Endodermal cell (in vitro differentiated cells): ENCODE results near the gene ZNF280D. TPM values are rescaled to one million over a fixed set of nuclear protein-coding genes. Genes with fewer than 3 reads are reported as not detected.

Source experiments
- DNase-seq: peaks from one replicate; pipeline ENCODE4 v3.0.0-alpha.2; 2017
- H3K27ac ChIP-seq: 2 replicates; pipeline ENCODE4 v1.5.1; 2013; ENCODE audit warnings: mild to moderate bottlenecking, low read depth, low read length, moderate library complexity
- H3K27me3 ChIP-seq: 2 replicates; pipeline ENCODE4 v1.6.1; 2013; ENCODE audit warnings: mild to moderate bottlenecking, low read length, moderate library complexity; ENCODE audit not compliant: insufficient read depth, control insufficient read depth, poor library complexity, severe bottlenecking
- H3K36me3 ChIP-seq: 2 replicates; pipeline ENCODE4 v1.7.0; 2013; ENCODE audit warnings: mild to moderate bottlenecking, low read length, moderate library complexity; ENCODE audit not compliant: control insufficient read depth, insufficient read depth
- H3K4me1 ChIP-seq: one replicate; pipeline ENCODE4 v1.7.0; 2013; ENCODE audit warnings: low read length; ENCODE audit not compliant: control insufficient read depth, insufficient read depth
- H3K4me3 ChIP-seq: 2 replicates; pipeline ENCODE4 v1.5.1; 2013; ENCODE audit warnings: mild to moderate bottlenecking, low read length, moderate library complexity
- H3K9ac ChIP-seq: 2 replicates; pipeline ENCODE4 v1.6.1; 2013; ENCODE audit warnings: mild to moderate bottlenecking, low read length, moderate library complexity; ENCODE audit not compliant: poor library complexity, severe bottlenecking; ENCODE audit errors: extremely low read depth
- H3K9me3 ChIP-seq: 2 replicates; pipeline ENCODE4 v1.6.1; 2013; ENCODE audit warnings: mild to moderate bottlenecking, low read length, moderate library complexity; ENCODE audit not compliant: control insufficient read depth
- H3K27ac Mint-ChIP-seq: 2 replicates; pipeline ENCODE4 v1.8.0; 2020; ENCODE audit warnings: mixed read lengths
- H3K27me3 Mint-ChIP-seq: 2 replicates; pipeline ENCODE4 v1.8.0; 2021; ENCODE audit warnings: mild to moderate bottlenecking, mixed read lengths; ENCODE audit not compliant: insufficient read depth
- H3K36me3 Mint-ChIP-seq: 2 replicates; pipeline ENCODE4 v1.8.0; 2020; ENCODE audit warnings: low read depth, mixed read lengths
- H3K4me1 Mint-ChIP-seq: 2 replicates; pipeline ENCODE4 v1.8.0; 2020; ENCODE audit warnings: mixed read lengths
- H3K4me3 Mint-ChIP-seq: 2 replicates; pipeline ENCODE4 v1.8.0; 2020; ENCODE audit warnings: mild to moderate bottlenecking, moderate library complexity, mixed read lengths
- H3K9me3 Mint-ChIP-seq: 2 replicates; pipeline ENCODE4 v1.8.0; 2020; ENCODE audit warnings: mild to moderate bottlenecking, mixed read lengths
- CTCF ChIP-seq: fragments of 200-600 bp; sonication (generic); conservative IDR thresholded peaks from 2 replicates; pipeline ENCODE4 v1.5.0; 2021; ENCODE audit warnings: antibody characterized with exemption, mild to moderate bottlenecking
- WGBS, 2 experiments: methylation state at CpG; one replicate each; pipeline versions ENCODE4 v1.1.5 to v1.1.7; 2013; ENCODE audit warnings: missing lambda C conversion rate in 2 of 2, mixed read lengths in 1 of 2; ENCODE audit not compliant: insufficient coverage in 1 of 2, insufficient read length in 1 of 2; 5-methylcytosine and 5-hydroxymethylcytosine counted together
- total RNA-seq, 2 donors: library from RNA; stranded (reverse); fragmentation: NEBNext Ultra II Directional in 1 of 2; extraction: Animal tissue kit (Norgen Biotek cat#: 25700) in 1 of 2; gene quantifications; 2 replicates in 1 of 2; 3 replicates in 1 of 2; pipeline ENCODE4 v1.2.1, GENCODE V29; 2021

Gene ZNF280D
- total RNA-seq, 2 donors from 2014 or later = 22.0 to 35.1 TPM

GRCh38 chr15:56776839-56777238, 43.5 kb upstream of the ZNF280D start:
- H3K4me1 Mint-ChIP-seq = peaks cover 8% of the 10 kb centered on the region
- H3K27ac Mint-ChIP-seq = no peak overlapping the region
- no peaks in the 10 kb centered on the region for H3K27me3 ChIP-seq

GRCh38 chr15:56775641-56776040, 42.3 kb upstream of the ZNF280D start:
- peaks cover 16% of the 10 kb centered on the region for H3K27me3 Mint-ChIP-seq
- Histone ChIP-seq H3K4me3 (no peak overlapping the region), H3K9ac (no peak overlapping the region), H3K4me1 (no peaks in the 10 kb centered on the region), H3K27ac (no peak overlapping the region), H3K36me3 (no peaks in the 10 kb centered on the region), H3K9me3 (no peaks in the 10 kb centered on the region), H3K27me3 (no peaks in the 10 kb centered on the region)
- peaks cover 8% of the 10 kb centered on the region for H3K4me1 Mint-ChIP-seq
- H3K27ac Mint-ChIP-seq = no peak overlapping the region
- no peak overlapping the region for H3K4me3 Mint-ChIP-seq
- DNase-seq = no peak
- H3K9me3 Mint-ChIP-seq = peaks cover 14% of the 10 kb centered on the region
- no peak for TF ChIP-seq CTCF
- H3K36me3 Mint-ChIP-seq = no peaks in the 10 kb centered on the region
- WGBS, 2 experiments = 83 to 92% methylated on average over 1 of the region's 1 CpG

More at GRCh38 chr15:56776839-56777238, 43.5 kb upstream of the ZNF280D start:
- Mint-ChIP-seq H3K27me3 (peaks cover 13% of the 10 kb centered on the region), H3K36me3 (no peaks in the 10 kb centered on the region), H3K4me3 (no peak overlapping the region), H3K9me3 (peaks cover 21% of the 10 kb centered on the region)
- H3K36me3 ChIP-seq = no peaks in the 10 kb centered on the region
- 91 to 100% methylated on average over 1 to 3 of the region's 3 CpGs for WGBS, 2 experiments
- DNase-seq = no peak
- H3K9ac ChIP-seq = no peak overlapping the region
- no peak overlapping the region for H3K4me3 ChIP-seq
- TF ChIP-seq CTCF = no peak
- no peak overlapping the region for H3K27ac ChIP-seq
- no peaks in the 10 kb centered on the region for H3K9me3 ChIP-seq
- no peaks in the 10 kb centered on the region for H3K4me1 ChIP-seq

- no peaks in the 10 kb centered on the region for H3K4me1 ChIP-seq
- H3K27me3 ChIP-seq = no peaks in the 10 kb centered on the region
- no peaks in the 10 kb centered on the region for H3K36me3 ChIP-seq
- 88% methylated on average over 2 of the region's 2 CpGs; no CpG with 5 or more reads in 1 of the 2 experiments for WGBS, 2 experiments
- Mint-ChIP-seq H3K9me3 (peaks cover 6% of the 10 kb centered on the region), H3K27me3 (peaks cover 16% of the 10 kb centered on the region), H3K4me1 (peaks cover 8% of the 10 kb centered on the region), H3K36me3 (no peaks in the 10 kb centered on the region), H3K27ac (no peak overlapping the region), H3K4me3 (no peak overlapping the region)
- H3K4me3 ChIP-seq = no peak overlapping the region
- no peak overlapping the region for H3K9ac ChIP-seq
- no peak overlapping the region for H3K27ac ChIP-seq
- no peaks in the 10 kb centered on the region for H3K9me3 ChIP-seq
- no peak for TF ChIP-seq CTCF
- DNase-seq = no peak
These were observed 41.0 kb upstream of the ZNF280D start for GRCh38 chr15:56774356-56774755.
